CD14-positive monocyte (primary cell): ENCODE results near the gene THY1. TPM values are rescaled to one million over a fixed set of nuclear protein-coding genes. Genes with fewer than 3 reads are reported as not detected.
A peak's percentile ranks its signal among the peaks of the same experiment; 100 is the strongest.

Experiments used
- DNase-seq, 3 donors: peaks; one replicate each; pipeline ENCODE4 v3.0.0-alpha.2; 2011 to 2022
- H2AFZ ChIP-seq: 2 replicates; pipeline ENCODE4 v1.6.0; 2012; ENCODE audit warnings: mild to moderate bottlenecking, low read depth, low read length, inconsistent platforms; ENCODE audit not compliant: insufficient read depth, poor library complexity, severe bottlenecking
- H3K27ac ChIP-seq, 2 donors: 1 replicate in 1 of 2; 2 replicates in 1 of 2; pipeline ENCODE4 v1.5.1; 2012 to 2013; ENCODE audit warnings: low read length in 2 of 2, control low read depth in 1 of 2, inconsistent platforms in 1 of 2, low read depth in 1 of 2, mild to moderate bottlenecking in 1 of 2
- H3K27me3 ChIP-seq, 2 donors: one replicate each; pipeline versions ENCODE4 v1.6.0 to v1.6.1; 2011 to 2013; ENCODE audit warnings: low read length in 2 of 2; ENCODE audit not compliant: control insufficient read depth in 2 of 2, insufficient read depth in 2 of 2
- H3K36me3 ChIP-seq, 2 donors: replicated peaks in 1 of 2; 1 replicate in 1 of 2; 2 replicates in 1 of 2; pipeline versions ENCODE4 v1.5.1 to v1.6.1; 2012 to 2013; ENCODE audit warnings: low read length in 2 of 2, control low read depth in 1 of 2, inconsistent platforms in 1 of 2, mild to moderate bottlenecking in 1 of 2; ENCODE audit not compliant: insufficient read depth in 2 of 2, control insufficient read depth in 1 of 2
- H3K4me1 ChIP-seq, 2 donors: 1 replicate in 1 of 2; 2 replicates in 1 of 2; pipeline versions ENCODE4 v1.5.1 to v1.6.1; 2012 to 2013; ENCODE audit warnings: low read length in 2 of 2, control low read depth in 1 of 2, inconsistent platforms in 1 of 2, mild to moderate bottlenecking in 1 of 2, moderate library complexity in 1 of 2; ENCODE audit not compliant: insufficient read depth in 2 of 2, control insufficient read depth in 1 of 2
- H3K4me2 ChIP-seq: replicated peaks from 2 replicates; pipeline ENCODE3; 2012; ENCODE audit warnings: low read length, moderate library complexity, mild to moderate bottlenecking; ENCODE audit not compliant: poor library complexity, severe bottlenecking; ENCODE audit errors: extremely low read depth
- H3K4me3 ChIP-seq, 3 experiments: fragments of 200-600 bp in 1 of 3; sonication (generic) in 1 of 3; replicated peaks in 1 of 3; 1 replicate in 2 of 3; 2 replicates in 1 of 3; pipeline ENCODE4 v1.5.1; 2011 to 2013; ENCODE audit warnings: low read length in 3 of 3, mild to moderate bottlenecking in 3 of 3, control low read depth in 2 of 3, low read depth in 2 of 3, inconsistent platforms in 1 of 3, moderate library complexity in 1 of 3
- H3K79me2 ChIP-seq: 2 replicates; pipeline ENCODE4 v1.6.0; 2012; ENCODE audit warnings: mild to moderate bottlenecking, control low read depth, inconsistent platforms, low read length, moderate library complexity; ENCODE audit not compliant: insufficient read depth
- H3K9ac ChIP-seq: 2 replicates; pipeline ENCODE4 v1.6.0; 2017; ENCODE audit warnings: low read length, mild to moderate bottlenecking; ENCODE audit not compliant: insufficient read depth, poor library complexity, severe bottlenecking
- H3K9me3 ChIP-seq, 2 donors: replicated peaks in 1 of 2; 1 replicate in 1 of 2; 2 replicates in 1 of 2; pipeline versions ENCODE4 v1.5.1 to v1.6.1; 2012 to 2013; ENCODE audit warnings: low read length in 2 of 2, control low read depth in 1 of 2; ENCODE audit not compliant: control insufficient read depth in 1 of 2, insufficient read depth in 1 of 2
- H4K20me1 ChIP-seq: 2 replicates; pipeline ENCODE4 v1.6.0; 2012; ENCODE audit warnings: mild to moderate bottlenecking, low read length, control low read depth, moderate library complexity; ENCODE audit not compliant: insufficient read depth
- H3K27ac Mint-ChIP-seq, 7 donors: one replicate each; pipeline ENCODE4 v1.8.0; 2020; ENCODE audit warnings: mild to moderate bottlenecking in 7 of 7, mixed read lengths in 7 of 7, moderate library complexity in 6 of 7, inconsistent platforms in 2 of 7
- H3K27me3 Mint-ChIP-seq, 3 donors: one replicate each; pipeline ENCODE4 v1.8.0; 2021 to 2022; ENCODE audit warnings: low read depth in 3 of 3, mild to moderate bottlenecking in 3 of 3, mixed read lengths in 3 of 3, moderate library complexity in 3 of 3, inconsistent platforms in 1 of 3
- H3K36me3 Mint-ChIP-seq, 2 donors: one replicate each; pipeline ENCODE4 v1.8.0; 2020; ENCODE audit warnings: mixed read lengths in 2 of 2, inconsistent platforms in 1 of 2, mild to moderate bottlenecking in 1 of 2
- H3K4me1 Mint-ChIP-seq: one replicate; pipeline ENCODE4 v1.8.0; 2020; ENCODE audit warnings: mild to moderate bottlenecking, mixed read lengths
- H3K4me3 Mint-ChIP-seq, 2 donors: one replicate each; pipeline ENCODE4 v1.8.0; 2020; ENCODE audit warnings: mild to moderate bottlenecking in 2 of 2, mixed read lengths in 2 of 2, moderate library complexity in 1 of 2
- H3K9me3 Mint-ChIP-seq, 7 donors: one replicate each; pipeline ENCODE4 v1.8.0; 2020 to 2022; ENCODE audit warnings: mixed read lengths in 7 of 7, mild to moderate bottlenecking in 6 of 7, moderate library complexity in 6 of 7, inconsistent platforms in 2 of 7
- CTCF ChIP-seq: fragments of 200-600 bp; IDR thresholded peaks from one replicate; pipeline ENCODE4 v1.8.0; 2022; ENCODE audit warnings: antibody characterized with exemption, mild to moderate bottlenecking
- WGBS: methylation state at CpG from one replicate; pipeline ENCODE4 v1.1.5; 2013; ENCODE audit warnings: missing lambda C conversion rate; ENCODE audit not compliant: insufficient coverage; 5-methylcytosine and 5-hydroxymethylcytosine counted together
- intact Hi-C, 2 donors: fragments of 100-400 bp; cut with micrococcal nuclease; formaldehyde crosslinking; loops; one replicate each; pipeline versions ENCODE4 v1.15.0 to v1.15.1; 2023
- polyA plus RNA-seq, 3 donors: library from polyadenylated mRNA; depleted of rRNA in 1 of 3; unstranded in 2 of 3; stranded (reverse) in 1 of 3; fragments of 300-500 nt in 2 of 3; fragments of >200 nt in 1 of 3; fragmentation: Illumina TruSeq in 2 of 3; gene quantifications; 1 replicate in 2 of 3; 2 replicates in 1 of 3; pipeline ENCODE4 v1.2.3, GENCODE V29; 2012 to 2021

THY1 gene
- polyA plus RNA-seq, 3 donors, result not detected

- Histone ChIP-seq H3K4me1 (no peaks in the 10 kb centered on the region), H3K4me2 (no peak overlapping the region), H3K36me3 (no peaks in the 10 kb centered on the region), H3K4me3 (no peak overlapping the region), H3K27me3 (peaks cover 4 to 10% of the 10 kb centered on the region in 2 donors), H2AFZ (no peak overlapping the region), H4K20me1 (no peaks in the 10 kb centered on the region), H3K9ac (no peak overlapping the region), H3K27ac (no peak overlapping the region), H3K9me3 (no peaks in the 10 kb centered on the region), H3K79me2 (no peaks in the 10 kb centered on the region)
- Mint-ChIP-seq H3K27ac (peak overlapping the region in 1 of 7 donors; percentile 67), H3K36me3 (no peaks in the 10 kb centered on the region), H3K9me3 (peaks cover 0 to 16% (median 10%) of the 10 kb centered on the region in 7 donors), H3K4me1 (peaks cover 2% of the 10 kb centered on the region), H3K4me3 (no peak overlapping the region), H3K27me3 (peaks cover 8 to 50% (median 19%) of the 10 kb centered on the region in 3 donors)
- WGBS, result 82% methylated on average over 3 of the region's 4 CpGs
- no peak for TF ChIP-seq CTCF
- DNase-seq, result no peak
- intact Hi-C loops, result no loop called here
These were observed 38.4 kb upstream of the THY1 start for GRCh38 chr11:119461229-119461963.

- Histone ChIP-seq H3K27me3 (peaks cover 4 to 6% of the 10 kb centered on the region in 2 donors), H3K36me3 (no peaks in the 10 kb centered on the region), H2AFZ (no peak overlapping the region), H3K4me1 (no peaks in the 10 kb centered on the region), H3K4me3 (no peak overlapping the region), H3K9ac (no peak overlapping the region), H3K79me2 (no peaks in the 10 kb centered on the region), H4K20me1 (no peaks in the 10 kb centered on the region), H3K27ac (no peak overlapping the region), H3K4me2 (no peak overlapping the region), H3K9me3 (no peaks in the 10 kb centered on the region)
- peaks cover 2% of the 10 kb centered on the region for H3K4me1 Mint-ChIP-seq
- DNase-seq, result no peak
- no CpG with 5 or more reads among the region's 4 CpGs for WGBS
- peaks cover 0 to 11% (median 5%) of the 10 kb centered on the region in 7 donors for H3K9me3 Mint-ChIP-seq
- intact Hi-C loops, result no loop called here
- H3K4me3 Mint-ChIP-seq, result no peak overlapping the region
- TF ChIP-seq CTCF, result no peak
- H3K27ac Mint-ChIP-seq, result no peak overlapping the region
- H3K27me3 Mint-ChIP-seq, result peaks cover 7 to 50% (median 19%) of the 10 kb centered on the region in 3 donors
- no peaks in the 10 kb centered on the region for H3K36me3 Mint-ChIP-seq
These were observed 37.6 kb upstream of the THY1 start for GRCh38 chr11:119460582-119460981.
